Fibroblast of lung (primary cell): ENCODE data around the gene ENTR1.

Experiments used
- CTCF ChIP-seq, 2 donors: IDR thresholded peaks in 1 of 2; conservative IDR thresholded peaks in 1 of 2; 1 replicate in 1 of 2; 2 replicates in 1 of 2; pipeline ENCODE4 v1.5.1; 2011 to 2012; ENCODE audit warnings: low read length in 2 of 2, control low read depth in 1 of 2, inconsistent platforms in 1 of 2, low read depth in 1 of 2, mild to moderate bottlenecking in 1 of 2
- EZH2 ChIP-seq: IDR thresholded peaks from 2 replicates; pipeline ENCODE4 v1.5.1; 2012; ENCODE audit warnings: low read length, control low read depth, mild to moderate bottlenecking; ENCODE audit errors: missing control alignments

- TF ChIP-seq CTCF (conservative IDR thresholded peaks at IDR 0.05 in 1 of 2, IDR thresholded peaks at IDR 0.05 in 1 of 2; ENCODE audit: low read depth in 1 of 2, low read length in 2 of 2): no peak
- no peak for TF ChIP-seq EZH2
Measured at GRCh38 chr9:136353757-136354488, 56.5 kb downstream of the ENTR1 start.
